ENCODE results near the gene LDLRAD4. TPM values are rescaled to one million over a fixed set of nuclear protein-coding genes. Genes with fewer than 3 reads are reported as not detected.

LDLRAD4 gene
- total RNA-seq, 1 experiment from 2014 or later, result 3.6 TPM

DNA sequence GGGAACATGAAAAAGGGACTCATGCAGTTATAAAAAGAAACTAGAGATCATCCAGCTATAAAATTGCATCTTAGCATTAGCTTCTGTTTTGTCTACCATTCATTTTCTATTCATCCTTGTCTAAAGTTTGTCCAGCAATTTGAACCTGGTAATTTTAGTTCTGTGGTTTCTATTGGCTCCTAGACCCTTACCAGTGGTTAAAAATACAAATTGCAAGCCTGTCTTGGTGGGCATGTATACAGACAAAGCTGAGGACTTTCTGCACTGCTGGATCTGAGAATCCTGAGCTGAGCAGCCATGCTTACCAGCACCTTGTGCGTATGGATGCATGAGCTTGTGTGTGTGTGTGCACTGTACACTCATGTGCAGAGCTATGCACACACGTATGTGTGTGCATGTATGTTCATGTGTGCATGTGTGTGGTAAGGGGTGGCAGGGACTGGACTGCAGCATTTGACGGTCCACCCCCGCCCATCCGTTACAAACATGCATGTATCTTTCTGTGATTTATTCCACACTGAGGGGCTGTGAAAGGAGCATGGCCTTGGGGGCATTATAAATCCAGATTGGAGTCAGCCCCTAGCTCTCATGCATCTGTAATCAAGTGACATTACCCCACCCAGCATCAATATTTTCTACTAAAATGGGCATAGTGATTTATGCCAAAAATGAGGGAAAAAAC is 363.1 kb downstream of the LDLRAD4 start:
- BruUV-seq (replicated peaks), result no TSS peak
- no peak for TF ChIP-seq EZH2 (IDR thresholded peaks at IDR 0.05; ENCODE audit: borderline replicate concordance, low read depth, low read length, poor library complexity, severe bottlenecking)
- TF ChIP-seq, protein P1, sequence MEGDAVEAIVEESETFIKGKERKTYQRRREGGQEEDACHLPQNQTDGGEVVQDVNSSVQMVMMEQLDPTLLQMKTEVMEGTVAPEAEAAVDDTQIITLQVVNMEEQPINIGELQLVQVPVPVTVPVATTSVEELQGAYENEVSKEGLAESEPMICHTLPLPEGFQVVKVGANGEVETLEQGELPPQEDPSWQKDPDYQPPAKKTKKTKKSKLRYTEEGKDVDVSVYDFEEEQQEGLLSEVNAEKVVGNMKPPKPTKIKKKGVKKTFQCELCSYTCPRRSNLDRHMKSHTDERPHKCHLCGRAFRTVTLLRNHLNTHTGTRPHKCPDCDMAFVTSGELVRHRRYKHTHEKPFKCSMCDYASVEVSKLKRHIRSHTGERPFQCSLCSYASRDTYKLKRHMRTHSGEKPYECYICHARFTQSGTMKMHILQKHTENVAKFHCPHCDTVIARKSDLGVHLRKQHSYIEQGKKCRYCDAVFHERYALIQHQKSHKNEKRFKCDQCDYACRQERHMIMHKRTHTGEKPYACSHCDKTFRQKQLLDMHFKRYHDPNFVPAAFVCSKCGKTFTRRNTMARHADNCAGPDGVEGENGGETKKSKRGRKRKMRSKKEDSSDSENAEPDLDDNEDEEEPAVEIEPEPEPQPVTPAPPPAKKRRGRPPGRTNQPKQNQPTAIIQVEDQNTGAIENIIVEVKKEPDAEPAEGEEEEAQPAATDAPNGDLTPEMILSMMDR (conservative IDR thresholded peaks at IDR 0.05; ENCODE audit: low read depth, low read length), result no peak
- ChIA-PET POLR2A (ENCODE audit: low non-redundant PET) (no interaction called here), CTCF (no interaction called here)
- Histone ChIP-seq H3K9me3 (ENCODE audit: low read depth, low read length, poor library complexity, severe bottlenecking) (no peaks in the 10 kb centered on the region), H3K27ac (ENCODE audit: low read depth, low read length, poor library complexity, severe bottlenecking) (no peak overlapping the region), H3K27me3 (replicated peaks; ENCODE audit: insufficient read depth, low read depth, low read length, poor library complexity) (no peaks in the 10 kb centered on the region), H3K4me1 (ENCODE audit: insufficient read depth, low read length, poor library complexity, severe bottlenecking) (no peaks in the 10 kb centered on the region), H3K4me3 (ENCODE audit: low read depth, low read length, poor library complexity, severe bottlenecking) (no peak overlapping the region), H3K36me3 (ENCODE audit: insufficient read depth, low read length, poor library complexity, severe bottlenecking) (no peaks in the 10 kb centered on the region)
- intact Hi-C loops (cut with micrococcal nuclease; ENCODE audit: unreplicated experiment), result no loop called here
- DNase-seq (ENCODE audit: low spot score), result no peak

DNA sequence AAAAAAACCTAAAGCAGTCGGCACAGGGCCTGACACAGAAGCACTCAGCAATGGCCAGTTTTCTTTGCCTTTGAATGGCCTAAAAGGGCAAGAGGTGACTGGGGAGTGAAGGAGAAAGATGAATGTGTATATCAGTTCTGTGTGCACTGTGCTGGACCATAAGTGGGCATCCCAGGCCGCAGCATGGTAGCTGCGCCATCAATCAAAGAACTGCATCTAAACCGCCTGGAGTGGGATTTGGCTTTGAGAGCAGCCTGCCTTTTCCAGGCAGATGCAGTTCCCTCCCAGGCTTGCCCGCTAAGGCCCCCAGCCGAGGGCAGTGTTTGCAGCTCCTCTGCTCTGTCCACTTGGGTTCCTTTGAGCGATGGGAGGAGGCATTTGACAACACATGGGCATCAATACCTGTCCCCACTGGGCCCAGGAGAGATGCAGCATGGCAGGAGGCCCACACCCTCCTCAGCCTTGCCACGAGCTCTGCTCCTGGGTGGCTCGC is 363.7 kb downstream of the LDLRAD4 start:
- no peak overlapping the region for H3K4me3 ChIP-seq (ENCODE audit: low read depth, low read length, poor library complexity, severe bottlenecking)
- H3K27me3 ChIP-seq (replicated peaks; ENCODE audit: insufficient read depth, low read depth, low read length, poor library complexity), result no peaks in the 10 kb centered on the region
- no peaks in the 10 kb centered on the region for H3K4me1 ChIP-seq (ENCODE audit: insufficient read depth, low read length, poor library complexity, severe bottlenecking)
- no peak for TF ChIP-seq EZH2 (IDR thresholded peaks at IDR 0.05; ENCODE audit: borderline replicate concordance, low read depth, low read length, poor library complexity, severe bottlenecking)
- TF ChIP-seq, protein P1 (conservative IDR thresholded peaks at IDR 0.05; ENCODE audit: low read depth, low read length), result no peak
- BruUV-seq (replicated peaks), result no TSS peak
- DNase-seq (ENCODE audit: low spot score), result no peak
- H3K9me3 ChIP-seq (ENCODE audit: low read depth, low read length, poor library complexity, severe bottlenecking), result no peaks in the 10 kb centered on the region
- CTCF ChIA-PET, result no interaction called here
- H3K36me3 ChIP-seq (ENCODE audit: insufficient read depth, low read length, poor library complexity, severe bottlenecking), result no peaks in the 10 kb centered on the region
- POLR2A ChIA-PET (ENCODE audit: low non-redundant PET), result no interaction called here
- H3K27ac ChIP-seq (ENCODE audit: low read depth, low read length, poor library complexity, severe bottlenecking), result no peak overlapping the region
- intact Hi-C loops (cut with micrococcal nuclease; ENCODE audit: unreplicated experiment), result no loop called here

GRCh38 chr18:13583576-13584550 is 365.3 kb downstream of the LDLRAD4 start:
- Histone ChIP-seq H3K36me3 (ENCODE audit: insufficient read depth, low read length, poor library complexity, severe bottlenecking) (no peaks in the 10 kb centered on the region), H3K9me3 (ENCODE audit: low read depth, low read length, poor library complexity, severe bottlenecking) (no peaks in the 10 kb centered on the region), H3K27me3 (replicated peaks; ENCODE audit: insufficient read depth, low read depth, low read length, poor library complexity) (no peaks in the 10 kb centered on the region), H3K4me3 (ENCODE audit: low read depth, low read length, poor library complexity, severe bottlenecking) (no peak overlapping the region), H3K27ac (ENCODE audit: low read depth, low read length, poor library complexity, severe bottlenecking) (no peak overlapping the region), H3K4me1 (ENCODE audit: insufficient read depth, low read length, poor library complexity, severe bottlenecking) (no peaks in the 10 kb centered on the region)
- no peak for TF ChIP-seq EZH2 (IDR thresholded peaks at IDR 0.05; ENCODE audit: borderline replicate concordance, low read depth, low read length, poor library complexity, severe bottlenecking)
- TF ChIP-seq, protein P1 (conservative IDR thresholded peaks at IDR 0.05; ENCODE audit: low read depth, low read length), result no peak
- intact Hi-C loops (cut with micrococcal nuclease; ENCODE audit: unreplicated experiment), result no loop called here
- ChIA-PET CTCF (no interaction called here), POLR2A (ENCODE audit: low non-redundant PET) (interaction anchor here (0.5 kb wide), 1 partner anchor 586 kb away, joined by 3 read pairs; no protein-coding TSS in a partner anchor)
- no peak for DNase-seq (ENCODE audit: low spot score)
- no TSS peak for BruUV-seq (replicated peaks)

Measured in A673 (cell line).